Activated T-cell treated with anti-CD3 and anti-CD28 coated beads, Interleukin-2, amount 50 U/mL, for 4 hours (primary cell): ENCODE measurements around the gene RFX2. TPM values are rescaled to one million over a fixed set of nuclear protein-coding genes. Genes with fewer than 3 reads are reported as not detected.

ENCODE experiments used
- ATAC-seq, 2 donors: fragments of 200-7000 bp; cut with Tn5 transposase; one replicate each; pipeline ENCODE4 v1.10.0; 2021
- DNase-seq: peaks from one replicate; pipeline ENCODE4 v3.0.0-alpha.2; 2020
- H3K27me3 Mint-ChIP-seq: one replicate; pipeline ENCODE4 v1.8.0; 2021; ENCODE audit warnings: low read depth, mixed read lengths
- H3K36me3 Mint-ChIP-seq: one replicate; pipeline ENCODE4 v1.8.0; 2022; ENCODE audit warnings: mixed read lengths; ENCODE audit not compliant: insufficient read depth
- H3K4me1 Mint-ChIP-seq: one replicate; pipeline ENCODE4 v1.8.0; 2021; ENCODE audit warnings: low read depth, mixed read lengths
- H3K4me3 Mint-ChIP-seq: one replicate; pipeline ENCODE4 v1.8.0; 2021; ENCODE audit warnings: mild to moderate bottlenecking, moderate library complexity, mixed read lengths
- H3K9me3 Mint-ChIP-seq: one replicate; pipeline ENCODE4 v1.8.0; 2021; ENCODE audit warnings: mixed read lengths
- total RNA-seq, 3 donors: library from RNA; stranded (reverse); gene quantifications; one replicate each; pipeline ENCODE4 v1.2.1, GENCODE V29; 2021

RFX2 gene
- total RNA-seq, 3 donors from 2014 or later = 4.0 to 5.1 (median 4.0) TPM

DNA sequence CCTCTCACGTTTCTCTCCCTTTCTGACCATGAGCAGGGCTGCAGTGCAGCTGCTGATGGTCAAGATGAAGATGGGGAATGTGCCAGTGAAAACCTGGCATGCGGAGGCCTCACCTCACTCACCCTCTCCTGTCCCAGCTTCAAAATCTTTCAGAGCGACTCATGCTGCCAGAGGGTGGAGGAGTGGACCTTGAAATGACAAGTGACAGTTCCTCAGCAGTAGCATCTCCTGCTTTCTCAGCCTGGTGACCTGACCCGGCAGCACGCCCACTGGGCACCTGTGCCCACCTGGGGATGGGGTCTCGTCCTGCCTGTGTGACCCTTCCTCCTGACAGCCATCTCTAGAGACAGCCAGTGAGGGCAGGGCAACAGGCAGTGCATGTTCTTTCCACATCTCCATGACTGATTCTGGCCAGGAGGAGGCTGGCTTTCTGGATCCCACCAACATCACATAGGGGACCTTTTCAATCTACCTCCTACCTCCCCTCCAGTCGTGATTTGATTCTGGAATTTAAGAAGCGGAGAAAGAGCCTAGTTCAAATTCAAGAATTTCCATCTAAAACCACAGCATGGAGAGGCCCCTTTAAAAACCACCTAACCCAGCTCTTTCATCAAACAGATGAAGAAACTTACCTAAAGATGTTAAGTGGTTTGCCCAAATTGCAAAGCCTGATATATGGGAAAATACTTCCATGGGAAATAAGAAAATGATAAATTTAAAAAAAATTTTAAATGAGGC is 45.8 kb downstream of the RFX2 start:
- Mint-ChIP-seq H3K4me3 (no peak overlapping the region), H3K9me3 (no peaks in the 10 kb centered on the region), H3K4me1 (peaks cover 67% of the 10 kb centered on the region), H3K36me3 (no peaks in the 10 kb centered on the region), H3K27me3 (peaks cover 13% of the 10 kb centered on the region)
- no peak for DNase-seq
- ATAC-seq = no peak

- Mint-ChIP-seq H3K4me3 (no peak overlapping the region), H3K4me1 (peaks cover 65% of the 10 kb centered on the region)
These were observed 46.5 kb downstream of the RFX2 start for GRCh38 chr19:6063576-6064335.

DNA sequence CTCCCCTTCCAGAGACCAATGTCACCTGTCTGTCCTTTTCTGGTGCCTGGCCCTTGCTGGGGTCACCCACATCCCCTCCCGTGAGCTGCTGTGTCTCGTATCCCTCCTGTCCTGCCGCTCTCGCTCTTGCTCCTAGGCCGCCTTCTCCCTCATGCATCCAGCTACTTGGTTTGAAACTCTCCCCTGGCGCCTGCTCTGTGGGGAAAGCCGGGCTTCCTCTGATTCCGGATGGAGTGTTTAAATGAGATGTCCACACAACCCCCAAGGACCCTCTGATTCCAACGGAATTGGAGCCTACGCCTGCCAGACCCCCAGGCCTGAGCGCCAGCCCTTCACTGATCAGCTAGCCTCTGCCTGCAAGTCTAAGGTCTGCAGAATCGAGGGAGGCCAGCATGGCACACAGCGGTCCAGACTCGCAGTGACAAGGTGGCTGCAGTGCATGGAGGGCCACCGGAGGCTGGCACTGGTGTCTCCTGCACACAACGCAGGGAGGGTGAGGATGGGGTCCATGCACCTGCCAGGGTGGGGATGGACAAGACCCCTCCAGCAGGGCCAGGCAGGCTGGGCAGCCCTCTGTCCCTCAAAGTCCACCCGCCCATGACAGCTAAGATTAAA is 47.2 kb downstream of the RFX2 start:
- H3K4me1 Mint-ChIP-seq = peaks cover 63% of the 10 kb centered on the region
- no peak for ATAC-seq

More at GRCh38 chr19:6063576-6064335, 46.5 kb downstream of the RFX2 start:
- H3K36me3 Mint-ChIP-seq = no peaks in the 10 kb centered on the region
- no peak for DNase-seq
- H3K27me3 Mint-ChIP-seq = peaks cover 13% of the 10 kb centered on the region
- H3K9me3 Mint-ChIP-seq = no peaks in the 10 kb centered on the region
- no peak for ATAC-seq

GRCh38 chr19:6062274-6062673 is 48.0 kb downstream of the RFX2 start:
- ATAC-seq = peak; percentile 60 to 64
- H3K4me1 Mint-ChIP-seq = peaks cover 64% of the 10 kb centered on the region
- H3K27me3 Mint-ChIP-seq = peaks cover 13% of the 10 kb centered on the region
- H3K4me3 Mint-ChIP-seq = peak overlapping the region; percentile 30
- H3K36me3 Mint-ChIP-seq = no peaks in the 10 kb centered on the region
- peak; percentile 34 for DNase-seq
- H3K9me3 Mint-ChIP-seq = no peaks in the 10 kb centered on the region

More for the DNA sequence above, 47.2 kb downstream of the RFX2 start:
- H3K9me3 Mint-ChIP-seq = no peaks in the 10 kb centered on the region
- peaks cover 13% of the 10 kb centered on the region for H3K27me3 Mint-ChIP-seq
- H3K36me3 Mint-ChIP-seq = no peaks in the 10 kb centered on the region
- DNase-seq = no peak
- no peak overlapping the region for H3K4me3 Mint-ChIP-seq

- ATAC-seq (no peak), DNase-seq (no peak)
- peaks cover 61% of the 10 kb centered on the region for H3K4me1 Mint-ChIP-seq
- H3K27me3 Mint-ChIP-seq = peaks cover 13% of the 10 kb centered on the region
- H3K36me3 Mint-ChIP-seq = no peaks in the 10 kb centered on the region
- peak overlapping the region; percentile 30 for H3K4me3 Mint-ChIP-seq
- H3K9me3 Mint-ChIP-seq = no peaks in the 10 kb centered on the region
These were observed 48.7 kb downstream of the RFX2 start for GRCh38 chr19:6061376-6062130.

GRCh38 chr19:6060600-6061375 is 49.5 kb downstream of the RFX2 start:
- peak; percentile 56 to 64 for ATAC-seq
- peaks cover 56% of the 10 kb centered on the region for H3K4me1 Mint-ChIP-seq

DNA sequence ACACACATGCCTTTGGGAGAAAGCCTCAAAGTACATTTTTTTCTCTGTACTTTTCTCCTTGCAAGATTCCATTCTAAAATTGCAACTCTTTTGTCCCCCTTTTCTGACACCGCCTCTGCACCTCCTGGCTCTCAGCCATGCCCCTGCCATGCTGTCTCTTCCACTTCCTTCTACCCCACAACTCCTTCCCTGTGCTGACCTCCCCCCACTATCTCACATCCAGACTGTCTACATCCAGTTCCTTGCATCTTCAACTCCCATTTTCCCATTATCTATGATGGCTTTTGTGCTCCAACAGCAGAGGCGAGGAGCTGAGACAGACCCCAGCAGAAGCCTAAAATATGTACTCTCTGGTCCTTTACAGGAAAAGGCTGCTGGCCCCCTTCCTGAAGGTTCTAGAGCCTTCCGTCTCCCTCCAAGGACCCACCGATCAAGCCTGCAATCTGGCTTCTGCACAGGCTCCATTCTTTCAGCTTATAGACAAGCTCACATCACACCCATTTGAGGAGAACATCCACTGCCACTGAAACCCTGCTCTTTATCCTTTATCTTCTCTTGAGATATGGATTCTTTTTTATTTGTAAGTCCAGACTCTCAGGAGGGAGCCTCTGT is 50.2 kb downstream of the RFX2 start:
- ATAC-seq = no peak
- Mint-ChIP-seq H3K4me3 (peak overlapping the region; percentile 54), H3K9me3 (no peaks in the 10 kb centered on the region), H3K27me3 (peaks cover 8% of the 10 kb centered on the region), H3K36me3 (no peaks in the 10 kb centered on the region), H3K4me1 (peaks cover 50% of the 10 kb centered on the region)
- no peak for DNase-seq

More at GRCh38 chr19:6060600-6061375, 49.5 kb downstream of the RFX2 start:
- peak overlapping the region; percentile 54 for H3K4me3 Mint-ChIP-seq
- no peaks in the 10 kb centered on the region for H3K9me3 Mint-ChIP-seq
- H3K27me3 Mint-ChIP-seq = peaks cover 13% of the 10 kb centered on the region
- peak; percentile 52 for DNase-seq
- no peaks in the 10 kb centered on the region for H3K36me3 Mint-ChIP-seq

- ATAC-seq (no peak), DNase-seq (no peak)
- Mint-ChIP-seq H3K4me1 (peaks cover 44% of the 10 kb centered on the region), H3K27me3 (peaks cover 5% of the 10 kb centered on the region), H3K36me3 (no peaks in the 10 kb centered on the region), H3K9me3 (no peaks in the 10 kb centered on the region), H3K4me3 (no peak overlapping the region)
These were observed 50.8 kb downstream of the RFX2 start for GRCh38 chr19:6059396-6059947.

DNA sequence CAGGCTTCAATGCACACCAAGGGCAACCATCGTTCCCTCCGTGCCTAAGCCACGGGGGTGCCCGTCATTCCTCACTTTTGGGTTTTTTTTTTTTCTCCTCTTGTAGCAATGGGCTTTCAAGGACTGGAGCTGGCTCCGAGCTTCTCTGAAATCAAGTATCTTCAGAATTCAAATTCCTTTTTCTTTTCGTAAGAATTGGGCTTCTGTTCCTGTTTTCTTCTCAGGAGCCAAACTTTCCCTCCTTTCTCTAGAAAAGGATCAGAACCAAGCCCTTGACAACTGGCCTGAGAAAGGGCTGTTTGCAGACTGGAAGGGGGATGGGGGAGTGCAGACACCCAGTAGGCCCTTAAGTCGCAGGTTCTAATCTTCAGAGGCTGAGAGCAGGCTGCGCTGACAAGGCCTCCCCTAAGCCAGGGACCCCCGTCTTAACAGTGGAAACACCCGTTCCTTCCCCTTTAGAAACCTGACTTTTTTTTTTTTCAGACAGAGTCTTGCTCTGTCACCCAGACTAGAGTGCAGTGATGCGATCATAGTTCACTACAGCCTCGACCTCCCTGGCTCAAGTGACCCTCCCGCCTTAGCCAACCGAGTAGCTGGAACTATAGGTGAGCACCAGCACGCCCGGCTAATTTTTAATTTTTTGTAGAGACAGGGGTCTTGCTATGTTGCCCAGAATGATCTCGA is 51.6 kb downstream of the RFX2 start:
- Mint-ChIP-seq H3K27me3 (peaks cover 5% of the 10 kb centered on the region), H3K4me1 (peaks cover 42% of the 10 kb centered on the region), H3K36me3 (no peaks in the 10 kb centered on the region), H3K4me3 (no peak overlapping the region), H3K9me3 (no peaks in the 10 kb centered on the region)
- no peak for ATAC-seq
- no peak for DNase-seq

GRCh38 chr19:6057651-6058517 is 52.4 kb downstream of the RFX2 start:
- H3K4me3 Mint-ChIP-seq = no peak overlapping the region
- H3K36me3 Mint-ChIP-seq = no peaks in the 10 kb centered on the region
- no peaks in the 10 kb centered on the region for H3K9me3 Mint-ChIP-seq
- no peak for DNase-seq
- ATAC-seq = no peak
- H3K27me3 Mint-ChIP-seq = peaks cover 3% of the 10 kb centered on the region
- peaks cover 40% of the 10 kb centered on the region for H3K4me1 Mint-ChIP-seq

GRCh38 chr19:6056801-6057650 is 53.3 kb downstream of the RFX2 start:
- DNase-seq = no peak
- Mint-ChIP-seq H3K4me3 (no peak overlapping the region), H3K4me1 (peaks cover 34% of the 10 kb centered on the region), H3K27me3 (no peaks in the 10 kb centered on the region), H3K36me3 (no peaks in the 10 kb centered on the region), H3K9me3 (no peaks in the 10 kb centered on the region)
- no peak for ATAC-seq
